Testis (tissue), 2 donors: ENCODE measurements around the gene SMIM43.

Source experiments
- CTCF ChIP-seq, 3 experiments: fragments of 450-650 bp in 2 of 3; fragments of 200-600 bp in 1 of 3; sonication (generic) in 1 of 3; IDR thresholded peaks; one replicate each; pipeline ENCODE4 v1.5.1; 2016 to 2019; ENCODE audit warnings: antibody characterized with exemption in 3 of 3, mild to moderate bottlenecking in 2 of 3, moderate library complexity in 1 of 3
- POLR2A ChIP-seq: fragments of 450-650 bp; IDR thresholded peaks from one replicate; pipeline ENCODE4 v1.6.1; 2017; ENCODE audit warnings: antibody characterized with exemption, mild to moderate bottlenecking, moderate library complexity

GRCh38 chr4:121709766-121710405 lies 55.1 kb downstream of the SMIM43 start:
- no peak for TF ChIP-seq CTCF (IDR thresholded peaks at IDR 0.05)
- no peak for TF ChIP-seq POLR2A
